HEK293 (cell line): ENCODE measurements around the gene ZBED4.
A peak's percentile ranks its signal among the peaks of the same experiment; 100 is the strongest.

Source experiments
- CTCF ChIA-PET: fragments of 350-600 bp; formaldehyde crosslinking; extraction: SDS; loops from one replicate; lab custom pipeline; 2021; ENCODE audit warnings: antibody characterized with exemption; lab: Yijun Ruan, JAX
- POLR2A ChIA-PET: fragments of 300-600 bp; formaldehyde crosslinking; extraction: SDS; loops from one replicate; lab custom pipeline; 2020; ENCODE audit warnings: antibody characterized with exemption, inconsistent platforms; lab: Yijun Ruan, JAX
- H3K27ac ChIP-seq: fragments of 200-500 bp; sonication (Bioruptor generic); 2 replicates; pipeline ENCODE4 v1.5.1; 2014; ENCODE audit warnings: low read depth, low read length, control low read depth, inconsistent platforms; ENCODE audit errors: extremely low read depth
- H3K36me3 ChIP-seq, 2 experiments: fragments of 200-500 bp in 1 of 2; sonication (Bioruptor generic) in 1 of 2; 1 replicate in 1 of 2; 2 replicates in 1 of 2; pipeline ENCODE4 v1.5.1; 2014 to 2017; ENCODE audit warnings: inconsistent platforms in 2 of 2, low read length in 2 of 2; ENCODE audit not compliant: control insufficient read depth in 2 of 2, insufficient read depth in 1 of 2
- H3K4me1 ChIP-seq: fragments of 200-500 bp; sonication (Bioruptor generic); 2 replicates; pipeline ENCODE4 v1.5.1; 2014; ENCODE audit warnings: mild to moderate bottlenecking, low read length, inconsistent platforms; ENCODE audit not compliant: control insufficient read depth, insufficient read depth
- H3K4me3 ChIP-seq: 2 replicates; pipeline ENCODE4 v1.5.1; 2011; ENCODE audit warnings: low read depth, mild to moderate bottlenecking, control low read depth, low read length, moderate library complexity
- H3K9me3 ChIP-seq: fragments of 200-500 bp; sonication (Bioruptor generic); 2 replicates; pipeline ENCODE4 v1.5.1; 2014; ENCODE audit warnings: low read depth, low read length, inconsistent platforms; ENCODE audit not compliant: control insufficient read depth, insufficient read depth
- HOXA7 ChIP-seq: sonication (generic); formaldehyde crosslinking; IDR thresholded peaks from 2 replicates; pipeline ENCODE4 v1.8.1; 2022; ENCODE audit warnings: missing genetic modification reagents, borderline replicate concordance
- KLF7 ChIP-seq: fragments of 450-650 bp; formaldehyde crosslinking; IDR thresholded peaks from 2 replicates; pipeline ENCODE4 v1.5.1; 2016; ENCODE audit warnings: missing biosample characterization, missing genetic modification characterization, borderline replicate concordance
- SALL2 ChIP-seq: fragments of 450-650 bp; formaldehyde crosslinking; IDR thresholded peaks from 2 replicates; pipeline ENCODE4 v1.5.0; 2017; ENCODE audit warnings: missing biosample characterization, mild to moderate bottlenecking, missing genetic modification characterization, borderline replicate concordance
- YY1 ChIP-seq: fragments of 450-650 bp; formaldehyde crosslinking; IDR thresholded peaks from 2 replicates; pipeline ENCODE4 v1.5.1; 2018; ENCODE audit warnings: missing biosample characterization, missing genetic modification characterization
- ZBTB10 ChIP-seq: fragments of 450-650 bp; formaldehyde crosslinking; IDR thresholded peaks from 2 replicates; pipeline ENCODE4 v1.5.1; 2016; ENCODE audit warnings: missing biosample characterization, missing genetic modification characterization
- ZBTB8A ChIP-seq: fragments of 450-650 bp; formaldehyde crosslinking; IDR thresholded peaks from 2 replicates; pipeline ENCODE4 v1.5.1; 2016; ENCODE audit warnings: missing biosample characterization, missing genetic modification characterization
- ZFP69B ChIP-seq: fragments of 450-650 bp; formaldehyde crosslinking; IDR thresholded peaks from 2 replicates; pipeline ENCODE4 v1.5.1; 2016; ENCODE audit warnings: missing biosample characterization, missing genetic modification characterization
- ZNF148 ChIP-seq: fragments of 450-650 bp; formaldehyde crosslinking; IDR thresholded peaks from 2 replicates; pipeline ENCODE4 v1.5.0; 2017; ENCODE audit warnings: missing biosample characterization, missing genetic modification characterization, borderline replicate concordance
- ZNF211 ChIP-seq: fragments of 450-650 bp; formaldehyde crosslinking; IDR thresholded peaks from 2 replicates; pipeline ENCODE4 v1.5.1; 2016; ENCODE audit warnings: low read depth, missing biosample characterization, missing genetic modification characterization
- ZNF24 ChIP-seq: fragments of 450-650 bp; formaldehyde crosslinking; IDR thresholded peaks from 2 replicates; pipeline ENCODE4 v1.5.1; 2016; ENCODE audit warnings: missing biosample characterization, missing genetic modification characterization
- ZNF324 ChIP-seq: fragments of 450-650 bp; formaldehyde crosslinking; IDR thresholded peaks from 2 replicates; pipeline ENCODE4 v1.5.1; 2016; ENCODE audit warnings: missing biosample characterization, missing genetic modification characterization
- ZNF394 ChIP-seq: fragments of 450-650 bp; formaldehyde crosslinking; IDR thresholded peaks from 2 replicates; pipeline ENCODE4 v1.5.1; 2016; ENCODE audit warnings: missing biosample characterization, missing genetic modification characterization, mild to moderate bottlenecking, moderate library complexity, borderline replicate concordance
- ZNF621 ChIP-seq: fragments of 450-650 bp; formaldehyde crosslinking; IDR thresholded peaks from 2 replicates; pipeline ENCODE4 v1.5.1; 2017; ENCODE audit warnings: missing biosample characterization, missing genetic modification characterization
- ZNF692 ChIP-seq: fragments of 450-650 bp; formaldehyde crosslinking; IDR thresholded peaks from 2 replicates; pipeline ENCODE4 v1.5.1; 2016; ENCODE audit warnings: missing biosample characterization, missing genetic modification characterization

The ZBED4 gene

GRCh38 chr22:49918911-49919881 is 65.6 kb downstream of the ZBED4 start:
- Histone ChIP-seq H3K4me1 (no peaks in the 10 kb centered on the region), H3K27ac (peak overlapping the region; percentile 61; the same call in 1 of the 2 replicates), H3K4me3 (peak overlapping the region; percentile 70), H3K9me3 (no peaks in the 10 kb centered on the region), H3K36me3 (peaks cover 9 to 42% of the 10 kb centered on the region in 2 experiments; a peak in 2 of 3 replicates)
- ChIA-PET POLR2A (interaction anchor here (0.6 to 1.4 kb wide), 4 partner anchors 14 to 93 kb away, joined by 3 to 6 read pairs (median 4); no protein-coding TSS in a partner anchor), CTCF (interaction anchor here (0.7 to 1.6 kb wide), 3 partner anchors 37 to 111 kb away, joined by 3 to 6 read pairs (median 3); no protein-coding TSS in a partner anchor)
- no peak for TF ChIP-seq KLF7
- TF ChIP-seq ZBTB10 (tag by site-specific recombination) = 0 out of 2 replicates have a peak, but pooled peaks have one; percentile 25
- no peak for TF ChIP-seq ZNF394 (tag by site-specific recombination)
- TF ChIP-seq, all 188 proteins: peak for 1

DNA sequence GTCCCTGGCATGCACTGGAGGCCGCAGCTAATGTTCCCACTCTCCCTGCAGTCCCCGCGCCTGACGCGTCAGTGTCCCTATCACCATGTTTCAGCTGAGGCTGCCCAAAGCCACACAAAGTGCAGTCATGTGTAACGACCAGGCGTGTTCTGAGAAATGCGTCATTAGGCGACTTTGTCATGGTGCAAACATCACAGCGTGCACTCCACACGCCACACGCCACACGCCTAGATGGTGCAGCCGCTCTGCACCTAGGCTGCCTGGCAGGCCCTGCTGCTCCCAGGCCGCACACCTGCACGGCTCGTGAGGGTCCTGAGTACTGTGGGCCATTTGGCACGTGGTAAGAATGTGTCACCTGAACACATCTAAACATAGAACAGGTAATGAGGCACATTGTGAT is 67.2 kb downstream of the ZBED4 start:
- no peak for TF ChIP-seq HOXA7 (CRISPR knock-in tag)
- no peak for TF ChIP-seq ZNF148 (tag by site-specific recombination)
- no peak for TF ChIP-seq YY1 (tag by site-specific recombination)
- TF ChIP-seq ZNF24 (tag by site-specific recombination) = no peak
- no peak for TF ChIP-seq ZNF211 (tag by site-specific recombination)
- no peak for TF ChIP-seq ZBTB8A (tag by site-specific recombination)
- no peak for TF ChIP-seq ZNF324
- peaks cover 0 to 51% of the 10 kb centered on the region in 2 experiments; a peak in 1 of 3 replicates for H3K36me3 ChIP-seq
- no peak overlapping the region for H3K4me3 ChIP-seq
- ChIA-PET POLR2A (no interaction called here), CTCF (no interaction called here)
- H3K9me3 ChIP-seq = no peaks in the 10 kb centered on the region
- H3K27ac ChIP-seq = no peak overlapping the region
- H3K4me1 ChIP-seq = no peaks in the 10 kb centered on the region

DNA sequence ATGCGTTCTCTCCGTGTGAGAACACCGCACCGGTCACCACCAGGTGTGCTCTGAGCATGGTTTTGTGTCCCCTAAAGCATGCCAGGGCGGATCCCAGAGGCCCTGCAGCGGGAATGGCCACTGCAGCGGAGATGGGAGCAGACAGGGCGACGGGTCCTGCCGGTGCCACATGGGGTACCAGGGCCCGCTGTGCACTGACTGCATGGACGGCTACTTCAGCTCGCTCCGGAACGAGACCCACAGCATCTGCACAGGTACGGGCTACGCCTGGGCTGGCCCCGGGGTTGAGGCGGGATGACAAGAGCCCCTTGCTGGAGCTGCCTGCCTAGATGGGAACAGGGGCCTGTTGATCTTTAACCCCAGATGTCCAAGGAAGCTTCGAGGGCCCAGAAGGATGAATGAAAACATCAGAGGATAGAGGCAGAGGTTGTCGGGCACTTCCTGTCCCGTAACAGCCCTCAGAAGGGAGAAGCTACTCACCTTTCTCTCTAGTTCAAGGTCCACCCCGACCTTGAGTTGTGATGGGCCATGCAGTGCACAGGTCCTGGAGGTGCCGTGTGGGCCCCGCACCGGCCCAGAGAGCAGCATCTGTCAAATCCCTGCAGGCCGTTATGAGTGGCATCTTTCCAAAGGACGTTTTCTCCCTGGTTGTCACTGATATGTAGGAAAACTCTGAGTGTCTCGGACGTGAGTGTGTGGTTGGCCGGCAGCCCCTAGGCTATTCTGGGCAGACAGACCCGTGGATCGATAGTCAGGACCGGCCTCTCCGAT is 68.0 kb downstream of the ZBED4 start:
- ChIA-PET POLR2A (no interaction called here), CTCF (interaction anchor here (0.7 kb wide), 2 partner anchors 188 to 770 kb away, joined by 3 read pairs; no protein-coding TSS in a partner anchor)
- H3K27ac ChIP-seq = no peak overlapping the region
- H3K4me1 ChIP-seq = no peaks in the 10 kb centered on the region
- no peak overlapping the region for H3K4me3 ChIP-seq
- peaks cover 0 to 55% of the 10 kb centered on the region in 2 experiments; a peak in 1 of 3 replicates for H3K36me3 ChIP-seq
- no peaks in the 10 kb centered on the region for H3K9me3 ChIP-seq
- TF ChIP-seq ZNF692 (0 out of 2 replicates have a peak, but pooled peaks have one; percentile 32), SALL2 (no peak), ZFP69B (0 out of 2 replicates have a peak, but pooled peaks have one; percentile 50), ZNF621 (tag by site-specific recombination) (no peak)
